RWPE2 (cell line): ENCODE data around the gene RHBDL3.

Experiments used
- ATAC-seq: fragments of 200-7000 bp; cut with Tn5 transposase; 3 replicates; pipeline ENCODE4 v1.9.1; 2021; ENCODE audit warnings: low read depth
- DNase-seq: peaks from one replicate; pipeline ENCODE4 v3.0.0-alpha.2; 2020; ENCODE audit warnings: low spot score
- H3K27ac ChIP-seq: fragments of 450-650 bp; 2 replicates; pipeline ENCODE4 v1.5.1; 2017; ENCODE audit warnings: mild to moderate bottlenecking; ENCODE audit not compliant: poor library complexity, severe bottlenecking
- H3K27me3 ChIP-seq: fragments of 250-450 bp; sonication (Bioruptor Pico); 2 replicates; pipeline ENCODE4 v1.5.1; 2021; ENCODE audit warnings: mild to moderate bottlenecking, moderate library complexity; ENCODE audit not compliant: insufficient read depth, poor library complexity, severe bottlenecking
- H3K36me3 ChIP-seq: fragments of 250-450 bp; sonication (Bioruptor Pico); 2 replicates; pipeline ENCODE4 v1.5.1; 2020; ENCODE audit warnings: low read depth, mild to moderate bottlenecking, moderate library complexity
- H3K4me1 ChIP-seq: fragments of 250-450 bp; sonication (Bioruptor Pico); 2 replicates; pipeline ENCODE4 v1.5.1; 2021; ENCODE audit warnings: mild to moderate bottlenecking, moderate library complexity; ENCODE audit not compliant: insufficient read depth, poor library complexity, severe bottlenecking
- H3K4me3 ChIP-seq: fragments of 250-450 bp; sonication (Bioruptor Pico); 2 replicates; pipeline ENCODE4 v1.5.1; 2021; ENCODE audit warnings: mild to moderate bottlenecking, moderate library complexity; ENCODE audit not compliant: severe bottlenecking
- H3K9me3 ChIP-seq: fragments of 250-450 bp; sonication (Bioruptor Pico); 2 replicates; pipeline ENCODE4 v1.5.1; 2021; ENCODE audit warnings: mild to moderate bottlenecking, moderate library complexity; ENCODE audit not compliant: severe bottlenecking
- TF ChIP-seq, protein P1 (sequence below): fragments of 450-650 bp; IDR thresholded peaks from one replicate; pipeline ENCODE4 v1.5.1; 2017; ENCODE audit warnings: mild to moderate bottlenecking, moderate library complexity; ENCODE audit not compliant: poor library complexity, severe bottlenecking

RHBDL3 gene

DNA sequence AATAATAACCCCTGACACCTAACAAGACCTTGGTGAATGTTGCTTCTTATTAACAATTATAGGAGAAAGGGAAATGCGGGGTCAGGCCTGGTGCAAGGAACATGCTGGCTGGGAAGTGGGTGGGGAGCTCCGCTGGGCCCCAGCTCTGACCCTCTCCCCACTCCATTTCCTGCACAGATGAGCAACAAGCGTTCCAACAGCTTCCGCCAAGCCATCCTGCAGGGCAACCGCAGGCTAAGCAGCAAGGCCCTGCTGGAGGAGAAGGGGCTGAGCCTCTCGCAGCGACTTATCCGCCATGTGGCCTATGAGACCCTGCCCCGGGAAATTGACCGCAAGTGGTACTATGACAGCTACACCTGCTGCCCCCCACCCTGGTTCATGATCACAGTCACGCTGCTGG lies 23.0 kb downstream of the RHBDL3 start:
- ATAC-seq (no peak), DNase-seq (no peak)
- TF ChIP-seq, protein P1, sequence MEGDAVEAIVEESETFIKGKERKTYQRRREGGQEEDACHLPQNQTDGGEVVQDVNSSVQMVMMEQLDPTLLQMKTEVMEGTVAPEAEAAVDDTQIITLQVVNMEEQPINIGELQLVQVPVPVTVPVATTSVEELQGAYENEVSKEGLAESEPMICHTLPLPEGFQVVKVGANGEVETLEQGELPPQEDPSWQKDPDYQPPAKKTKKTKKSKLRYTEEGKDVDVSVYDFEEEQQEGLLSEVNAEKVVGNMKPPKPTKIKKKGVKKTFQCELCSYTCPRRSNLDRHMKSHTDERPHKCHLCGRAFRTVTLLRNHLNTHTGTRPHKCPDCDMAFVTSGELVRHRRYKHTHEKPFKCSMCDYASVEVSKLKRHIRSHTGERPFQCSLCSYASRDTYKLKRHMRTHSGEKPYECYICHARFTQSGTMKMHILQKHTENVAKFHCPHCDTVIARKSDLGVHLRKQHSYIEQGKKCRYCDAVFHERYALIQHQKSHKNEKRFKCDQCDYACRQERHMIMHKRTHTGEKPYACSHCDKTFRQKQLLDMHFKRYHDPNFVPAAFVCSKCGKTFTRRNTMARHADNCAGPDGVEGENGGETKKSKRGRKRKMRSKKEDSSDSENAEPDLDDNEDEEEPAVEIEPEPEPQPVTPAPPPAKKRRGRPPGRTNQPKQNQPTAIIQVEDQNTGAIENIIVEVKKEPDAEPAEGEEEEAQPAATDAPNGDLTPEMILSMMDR = no peak
- Histone ChIP-seq H3K4me3 (no peak overlapping the region), H3K4me1 (no peaks in the 10 kb centered on the region), H3K36me3 (no peaks in the 10 kb centered on the region), H3K27me3 (no peaks in the 10 kb centered on the region), H3K27ac (no peak overlapping the region), H3K9me3 (no peaks in the 10 kb centered on the region)

- no peaks in the 10 kb centered on the region for H3K36me3 ChIP-seq
- no peaks in the 10 kb centered on the region for H3K9me3 ChIP-seq
- H3K27me3 ChIP-seq = no peaks in the 10 kb centered on the region
- H3K4me3 ChIP-seq = no peak overlapping the region
- ATAC-seq = no peak
- no peak overlapping the region for H3K27ac ChIP-seq
- DNase-seq = no peak
- H3K4me1 ChIP-seq = no peaks in the 10 kb centered on the region
- TF ChIP-seq, protein P1 = no peak
Measured at GRCh38 chr17:32289471-32290070, 23.9 kb downstream of the RHBDL3 start.

DNA sequence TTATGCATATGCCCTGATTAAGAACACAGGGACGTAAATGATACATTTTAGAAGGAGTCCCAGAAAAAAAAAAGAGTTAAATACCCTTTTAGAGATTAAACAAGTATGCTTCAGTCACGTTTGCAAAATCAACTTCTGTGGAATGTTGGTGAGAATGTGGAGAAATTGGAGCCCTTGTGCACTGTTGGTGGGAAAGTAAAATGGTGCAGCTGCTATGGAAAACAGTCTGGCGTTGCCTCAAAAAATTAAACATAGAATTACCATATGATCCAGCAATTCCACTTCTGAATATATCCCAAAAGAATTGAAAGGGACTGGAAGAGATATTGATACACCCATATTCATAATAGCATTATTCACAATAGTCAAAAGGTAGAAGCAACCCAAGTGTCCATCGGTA lies 26.5 kb downstream of the RHBDL3 start:
- Histone ChIP-seq H3K27ac (no peak overlapping the region), H3K9me3 (no peaks in the 10 kb centered on the region), H3K27me3 (no peaks in the 10 kb centered on the region), H3K4me1 (no peaks in the 10 kb centered on the region), H3K4me3 (no peak overlapping the region), H3K36me3 (no peaks in the 10 kb centered on the region)
- no peak for DNase-seq
- TF ChIP-seq, protein P1 = no peak
- no peak for ATAC-seq

DNA sequence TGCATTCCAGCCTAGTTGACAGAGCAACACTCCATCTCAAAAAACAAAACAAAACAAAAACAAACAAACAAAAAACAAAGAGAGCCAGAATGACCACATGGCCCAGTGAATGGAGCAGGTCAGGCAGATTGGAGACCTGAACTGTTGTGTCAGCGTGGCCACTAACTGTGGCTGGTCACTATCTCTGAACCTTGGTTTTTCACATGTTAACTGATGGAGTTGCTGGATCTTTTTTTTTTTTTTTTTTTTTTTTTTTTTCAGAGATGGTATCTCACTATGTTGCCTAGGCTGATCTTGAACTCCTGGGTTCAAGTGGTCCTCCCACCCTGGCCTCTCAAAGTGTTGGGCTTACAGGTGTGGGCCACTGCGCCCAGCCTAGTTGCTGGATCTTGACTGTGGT lies 31.8 kb downstream of the RHBDL3 start:
- H3K27me3 ChIP-seq = no peaks in the 10 kb centered on the region
- no peaks in the 10 kb centered on the region for H3K9me3 ChIP-seq
- ATAC-seq = no peak
- H3K27ac ChIP-seq = no peak overlapping the region
- H3K4me1 ChIP-seq = no peaks in the 10 kb centered on the region
- no peaks in the 10 kb centered on the region for H3K36me3 ChIP-seq
- TF ChIP-seq, protein P1 = no peak
- no peak overlapping the region for H3K4me3 ChIP-seq
- no peak for DNase-seq

DNA sequence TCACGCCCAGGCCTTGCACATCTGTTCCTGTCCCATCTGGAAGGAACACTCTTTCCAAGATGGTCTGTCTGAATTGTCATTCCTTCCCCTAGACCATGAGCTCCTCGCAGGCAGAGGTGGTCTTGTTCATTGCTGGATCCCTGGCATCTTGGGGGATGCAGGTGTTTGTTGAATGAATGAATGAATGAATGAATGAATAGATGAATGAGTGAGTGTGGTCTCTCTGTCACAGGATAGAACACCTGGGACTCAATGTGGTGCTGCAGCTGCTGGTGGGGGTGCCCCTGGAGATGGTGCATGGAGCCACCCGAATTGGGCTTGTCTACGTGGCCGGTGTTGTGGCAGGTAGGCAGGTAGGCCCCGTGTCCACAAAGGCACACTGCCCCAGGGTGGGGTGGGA lies 32.2 kb downstream of the RHBDL3 start:
- Histone ChIP-seq H3K27me3 (no peaks in the 10 kb centered on the region), H3K4me3 (no peak overlapping the region), H3K36me3 (no peaks in the 10 kb centered on the region), H3K4me1 (no peaks in the 10 kb centered on the region), H3K27ac (no peak overlapping the region), H3K9me3 (no peaks in the 10 kb centered on the region)
- ATAC-seq (no peak), DNase-seq (no peak)
- TF ChIP-seq, protein P1 = no peak
